Measurements from ENCODE around the gene GNG12.

GNG12 gene

DNA sequence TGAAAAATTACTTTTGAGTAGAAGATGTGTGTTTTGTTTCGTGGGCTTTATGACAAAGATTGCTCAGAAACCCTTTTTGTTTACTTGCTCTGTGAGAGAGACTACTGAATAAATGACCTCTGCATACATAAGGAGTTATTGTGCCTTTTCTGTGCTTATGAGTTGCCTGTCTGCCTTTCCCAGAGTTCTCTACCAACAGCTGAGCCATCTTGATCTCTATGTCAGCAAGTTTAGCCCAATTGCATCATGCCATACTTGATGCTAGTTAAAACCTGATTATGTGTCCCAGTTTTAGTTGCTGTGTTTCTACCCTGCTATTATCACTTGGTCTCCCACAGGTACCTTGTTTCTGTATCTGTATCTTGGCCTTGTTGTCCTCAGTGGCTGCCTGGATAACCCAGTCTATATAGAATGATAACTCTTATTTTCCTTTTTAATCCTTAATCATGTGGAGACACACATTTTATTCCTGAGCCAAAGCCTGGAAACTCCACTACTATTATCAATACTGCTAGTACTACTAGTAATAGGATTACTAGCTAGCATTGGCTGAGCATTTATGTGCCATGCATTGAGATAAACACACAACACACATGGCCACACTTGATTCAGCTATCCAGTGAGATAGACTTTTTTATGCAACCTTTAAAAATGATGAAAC lies 28.7 kb upstream of the GNG12 start:
- no peak for DNase-seq (ENCODE audit: insufficient read length, low spot score)
- TF ChIP-seq POLR2A (IDR thresholded peaks at IDR 0.05; ENCODE audit: low read depth, low read length) (no peak), POU2F2 (IDR thresholded peaks at IDR 0.05; ENCODE audit: low read depth, low read length) (no peak), SPI1 (IDR thresholded peaks at IDR 0.05; ENCODE audit: low read depth, low read length) (no peak), POLR2AphosphoS5 (IDR thresholded peaks at IDR 0.05; ENCODE audit: low read depth, low read length) (no peak), PAX5 (IDR thresholded peaks at IDR 0.05; ENCODE audit: insufficient read depth, low read length, severe bottlenecking) (no peak), TAF1 (IDR thresholded peaks at IDR 0.05; ENCODE audit: low read depth, low read length) (no peak)
- FAIRE-seq: no peak

DNA sequence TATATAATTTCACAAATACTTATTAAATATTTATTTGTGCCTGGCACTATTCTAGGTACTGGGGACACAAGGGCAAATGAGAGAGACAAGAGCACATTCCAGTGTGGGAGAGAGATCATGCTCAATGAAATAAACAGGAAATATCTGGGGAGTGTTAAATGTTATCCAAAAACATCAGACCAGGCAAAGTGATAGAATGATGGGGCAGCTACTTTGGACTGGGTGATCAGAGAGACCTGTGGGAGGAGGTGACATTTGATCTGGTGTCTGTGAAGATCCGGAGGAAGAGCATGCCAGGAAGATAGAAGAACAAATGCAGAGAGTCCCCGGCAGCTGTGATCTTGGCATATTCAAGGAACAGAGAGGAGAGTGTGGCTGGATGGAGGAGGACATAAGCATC lies 27.5 kb upstream of the GNG12 start:
- DNase-seq (ENCODE audit: insufficient read length, low spot score) (no peak), FAIRE-seq (no peak)
- TF ChIP-seq POU2F2 (IDR thresholded peaks at IDR 0.05; ENCODE audit: low read depth, low read length) (no peak), SPI1 (IDR thresholded peaks at IDR 0.05; ENCODE audit: low read depth, low read length) (no peak), POLR2A (IDR thresholded peaks at IDR 0.05; ENCODE audit: low read depth, low read length) (no peak)

DNA sequence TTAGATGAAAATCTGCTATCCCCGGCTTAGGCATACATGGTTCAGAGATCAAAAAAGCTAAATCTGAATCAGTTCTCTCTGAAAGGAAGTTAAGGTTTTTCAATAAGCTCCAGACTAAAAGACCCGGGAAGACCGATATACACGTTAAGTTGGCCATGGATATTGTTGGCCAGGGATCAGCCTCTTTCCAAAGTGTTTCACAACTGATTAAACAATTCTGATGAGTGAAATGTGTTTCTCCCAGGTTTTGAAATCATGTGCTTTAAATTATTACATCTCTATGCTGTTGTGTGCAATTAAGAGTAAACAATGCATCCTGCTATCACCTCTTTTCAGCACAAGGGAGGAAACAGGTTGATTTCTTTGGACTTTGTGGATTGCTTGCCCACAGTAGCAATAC lies 23.7 kb upstream of the GNG12 start:
- TF ChIP-seq PAX5 (IDR thresholded peaks at IDR 0.05; ENCODE audit: insufficient read depth, low read length, severe bottlenecking): no peak
- TF ChIP-seq POLR2A (IDR thresholded peaks at IDR 0.05; ENCODE audit: low read depth, low read length): no peak
- no peak for TF ChIP-seq TAF1 (IDR thresholded peaks at IDR 0.05; ENCODE audit: low read depth, low read length)
- TF ChIP-seq POU2F2 (IDR thresholded peaks at IDR 0.05; ENCODE audit: low read depth, low read length): no peak
- TF ChIP-seq SPI1 (IDR thresholded peaks at IDR 0.05; ENCODE audit: low read depth, low read length): no peak
- TF ChIP-seq POLR2AphosphoS5 (IDR thresholded peaks at IDR 0.05; ENCODE audit: low read depth, low read length): no peak
- DNase-seq (ENCODE audit: insufficient read length, low spot score): no peak
- FAIRE-seq: no peak

DNA sequence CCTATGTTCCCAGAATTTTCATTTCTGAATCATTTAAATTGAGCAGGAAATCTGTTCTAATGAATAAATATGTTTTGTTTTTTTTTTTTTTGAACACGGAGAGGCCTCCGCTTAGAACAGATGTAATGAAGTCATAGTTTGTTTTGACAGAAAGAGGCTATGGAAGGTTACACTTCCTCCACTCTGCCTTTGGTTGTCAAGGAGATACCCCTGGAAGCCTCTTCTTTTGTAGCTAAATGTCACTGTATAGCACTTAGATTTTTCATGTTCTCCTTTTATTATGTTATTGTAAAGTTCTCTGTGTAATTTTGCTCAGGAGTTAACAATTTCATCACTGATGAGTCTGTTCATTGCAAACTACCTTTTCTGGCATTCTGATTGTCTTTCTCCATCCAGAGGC lies 22.7 kb upstream of the GNG12 start:
- TF ChIP-seq SPI1 (IDR thresholded peaks at IDR 0.05; ENCODE audit: low read depth, low read length): no peak
- no peak for TF ChIP-seq POLR2A (IDR thresholded peaks at IDR 0.05; ENCODE audit: low read depth, low read length)
- no peak for TF ChIP-seq POU2F2 (IDR thresholded peaks at IDR 0.05; ENCODE audit: low read depth, low read length)
- no peak for TF ChIP-seq PAX5 (IDR thresholded peaks at IDR 0.05; ENCODE audit: insufficient read depth, low read length, severe bottlenecking)
- no peak for TF ChIP-seq TAF1 (IDR thresholded peaks at IDR 0.05; ENCODE audit: low read depth, low read length)
- no peak for TF ChIP-seq POLR2AphosphoS5 (IDR thresholded peaks at IDR 0.05; ENCODE audit: low read depth, low read length)
- FAIRE-seq: no peak
- DNase-seq (ENCODE audit: insufficient read length, low spot score): no peak

DNA sequence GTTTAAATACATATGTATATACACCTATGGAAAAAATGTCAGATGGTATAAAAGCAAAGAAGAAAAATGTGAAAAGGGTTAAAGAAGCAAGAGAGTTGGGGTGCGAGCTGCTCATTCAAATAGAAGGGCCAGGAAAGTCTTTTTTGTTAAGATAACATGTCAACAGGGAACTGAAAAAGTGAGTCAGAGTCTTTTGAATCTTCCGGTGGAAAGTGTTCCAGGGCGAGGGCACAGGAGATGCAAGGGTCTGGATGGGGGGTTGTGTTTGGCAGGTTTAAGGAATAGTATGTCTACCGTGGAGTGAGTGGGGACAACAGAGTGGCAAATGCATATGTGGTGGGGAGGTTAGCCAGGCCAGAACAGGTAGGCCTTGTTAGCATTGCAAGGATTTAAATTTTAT lies 22.2 kb upstream of the GNG12 start:
- TF ChIP-seq POU2F2 (IDR thresholded peaks at IDR 0.05; ENCODE audit: low read depth, low read length) (no peak), POLR2AphosphoS5 (IDR thresholded peaks at IDR 0.05; ENCODE audit: low read depth, low read length) (no peak), PAX5 (IDR thresholded peaks at IDR 0.05; ENCODE audit: insufficient read depth, low read length, severe bottlenecking) (no peak), SPI1 (IDR thresholded peaks at IDR 0.05; ENCODE audit: low read depth, low read length) (peak; percentile 40; the same call in 1 of the 2 replicates), TAF1 (IDR thresholded peaks at IDR 0.05; ENCODE audit: low read depth, low read length) (no peak), POLR2A (IDR thresholded peaks at IDR 0.05; ENCODE audit: low read depth, low read length) (no peak)
- FAIRE-seq (no peak), DNase-seq (ENCODE audit: insufficient read length, low spot score) (no peak)

DNA sequence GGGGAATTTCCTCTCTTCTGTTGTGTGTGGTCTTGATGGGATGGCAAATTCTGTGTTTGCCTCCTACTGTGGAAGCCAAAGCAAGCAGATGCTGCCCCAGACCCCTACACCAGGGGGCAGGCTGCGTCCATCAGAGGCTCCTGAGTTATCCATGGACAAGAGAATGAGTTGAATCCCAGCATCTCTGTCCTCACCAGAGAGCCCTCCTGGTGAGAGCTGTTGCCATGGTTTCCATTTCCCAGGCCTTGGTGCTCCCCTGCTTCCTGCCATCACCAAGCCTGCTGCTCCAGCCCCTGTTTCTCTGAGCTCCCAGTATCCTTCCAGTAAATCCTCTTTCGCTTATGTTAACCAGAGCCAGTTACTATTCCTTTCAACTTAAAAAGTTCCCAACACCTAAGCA lies 20.4 kb upstream of the GNG12 start:
- TF ChIP-seq PAX5 (IDR thresholded peaks at IDR 0.05; ENCODE audit: insufficient read depth, low read length, severe bottlenecking): no peak
- no peak for TF ChIP-seq POU2F2 (IDR thresholded peaks at IDR 0.05; ENCODE audit: low read depth, low read length)
- TF ChIP-seq TAF1 (IDR thresholded peaks at IDR 0.05; ENCODE audit: low read depth, low read length): no peak
- TF ChIP-seq SPI1 (IDR thresholded peaks at IDR 0.05; ENCODE audit: low read depth, low read length): no peak
- TF ChIP-seq POLR2AphosphoS5 (IDR thresholded peaks at IDR 0.05; ENCODE audit: low read depth, low read length): no peak
- no peak for FAIRE-seq
- DNase-seq (ENCODE audit: insufficient read length, low spot score): no peak

DNA sequence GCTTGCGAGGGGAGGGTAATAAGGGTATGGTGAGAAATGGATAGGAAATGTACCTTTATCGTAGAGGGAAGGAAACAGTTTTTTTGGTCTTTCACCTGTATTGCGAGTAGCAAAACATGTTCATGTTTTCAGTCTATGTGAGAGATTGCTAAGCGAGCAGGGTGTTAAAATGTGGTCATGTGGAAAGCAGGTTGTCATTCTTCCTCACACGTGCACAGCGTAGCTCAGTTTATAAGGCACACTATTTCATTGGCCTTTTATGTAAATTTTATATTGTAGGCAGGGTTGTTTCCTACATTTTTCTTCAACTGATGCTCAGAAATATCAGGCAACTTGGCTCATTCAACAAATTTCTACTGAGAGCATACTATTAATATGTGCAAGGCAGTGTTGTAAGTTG lies 18.5 kb upstream of the GNG12 start:
- no peak for FAIRE-seq
- TF ChIP-seq POLR2AphosphoS5 (IDR thresholded peaks at IDR 0.05; ENCODE audit: low read depth, low read length): no peak
- no peak for TF ChIP-seq PAX5 (IDR thresholded peaks at IDR 0.05; ENCODE audit: insufficient read depth, low read length, severe bottlenecking)
- TF ChIP-seq POU2F2 (IDR thresholded peaks at IDR 0.05; ENCODE audit: low read depth, low read length): no peak
- DNase-seq (ENCODE audit: insufficient read length, low spot score): no peak

DNA sequence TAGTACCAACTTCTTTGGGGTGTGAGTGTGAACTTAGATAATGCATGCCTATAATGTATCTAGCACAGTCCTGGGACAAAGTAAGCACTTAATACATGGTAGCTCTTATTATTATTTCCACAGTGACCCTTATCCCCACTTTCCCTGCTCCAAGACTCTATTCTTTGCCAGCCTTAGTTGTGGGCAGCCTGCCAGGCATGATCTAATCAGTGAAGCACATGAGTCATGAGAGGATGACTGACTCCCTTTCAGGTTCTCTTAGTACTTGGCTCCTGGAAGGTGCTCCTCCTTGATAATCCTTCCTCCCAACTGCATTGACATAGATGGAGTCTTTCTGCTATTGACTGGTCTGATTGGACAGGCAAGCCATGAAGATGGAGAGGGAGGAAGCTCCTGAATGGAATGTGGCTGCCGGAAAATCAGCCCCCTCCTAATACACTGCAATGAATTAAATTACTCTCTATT lies 17.4 kb upstream of the GNG12 start:
- FAIRE-seq (no peak), DNase-seq (ENCODE audit: insufficient read length, low spot score) (no peak)
- TF ChIP-seq POLR2AphosphoS5 (IDR thresholded peaks at IDR 0.05; ENCODE audit: low read depth, low read length) (no peak), POU2F2 (IDR thresholded peaks at IDR 0.05; ENCODE audit: low read depth, low read length) (no peak), POLR2A (IDR thresholded peaks at IDR 0.05; ENCODE audit: low read depth, low read length) (no peak), TAF1 (IDR thresholded peaks at IDR 0.05; ENCODE audit: low read depth, low read length) (no peak), PAX5 (IDR thresholded peaks at IDR 0.05; ENCODE audit: insufficient read depth, low read length, severe bottlenecking) (no peak), SPI1 (IDR thresholded peaks at IDR 0.05; ENCODE audit: low read depth, low read length) (no peak)

DNA sequence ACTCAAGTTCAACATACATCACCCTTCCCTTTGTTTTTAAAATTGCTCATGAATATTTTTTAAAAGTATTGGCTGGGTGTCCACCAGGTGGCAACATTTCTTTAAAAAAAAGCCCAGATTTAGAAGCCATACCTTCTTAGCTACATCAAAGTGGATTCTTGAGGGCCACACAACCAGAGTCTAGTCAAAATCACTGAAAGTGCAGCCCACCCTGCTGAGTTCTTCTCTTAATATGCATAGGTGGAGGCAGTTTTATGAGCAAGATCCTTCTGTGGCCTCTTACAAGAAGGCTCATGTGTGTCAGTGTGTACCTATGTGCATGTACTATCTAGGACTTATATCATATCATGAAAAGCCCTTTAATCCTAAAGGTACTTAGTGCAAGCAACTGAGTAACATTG lies 16.9 kb upstream of the GNG12 start:
- FAIRE-seq: no peak

DNA sequence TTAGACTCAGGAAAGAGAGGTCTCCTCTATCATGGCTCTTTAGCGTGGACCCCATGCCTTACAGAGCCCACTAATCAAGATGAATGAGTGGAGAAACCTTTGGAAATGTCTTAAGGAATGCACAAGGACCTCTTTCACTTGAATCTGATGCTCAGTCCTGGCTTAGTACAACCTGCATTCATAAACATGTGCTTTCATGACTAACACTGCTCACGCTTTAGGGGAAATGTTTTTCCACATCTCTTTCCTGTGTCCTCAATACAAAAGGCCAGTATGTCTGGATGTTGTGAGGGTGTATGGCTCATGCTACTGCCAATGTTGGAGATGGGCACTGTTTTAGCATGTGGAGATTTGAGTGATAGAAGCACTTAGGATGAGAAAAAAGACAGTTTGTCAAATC lies 14.2 kb upstream of the GNG12 start:
- TF ChIP-seq PAX5 (IDR thresholded peaks at IDR 0.05; ENCODE audit: insufficient read depth, low read length, severe bottlenecking): no peak
- TF ChIP-seq POLR2A (IDR thresholded peaks at IDR 0.05; ENCODE audit: low read depth, low read length): no peak
- no peak for TF ChIP-seq POU2F2 (IDR thresholded peaks at IDR 0.05; ENCODE audit: low read depth, low read length)
- TF ChIP-seq POLR2AphosphoS5 (IDR thresholded peaks at IDR 0.05; ENCODE audit: low read depth, low read length): no peak
- TF ChIP-seq SPI1 (IDR thresholded peaks at IDR 0.05; ENCODE audit: low read depth, low read length): no peak
- no peak for TF ChIP-seq TAF1 (IDR thresholded peaks at IDR 0.05; ENCODE audit: low read depth, low read length)
- FAIRE-seq (no peak), DNase-seq (ENCODE audit: insufficient read length, low spot score) (no peak)

More for the DNA sequence above, 16.9 kb upstream of the GNG12 start:
- TF ChIP-seq PAX5 (IDR thresholded peaks at IDR 0.05; ENCODE audit: insufficient read depth, low read length, severe bottlenecking): no peak
- no peak for TF ChIP-seq SPI1 (IDR thresholded peaks at IDR 0.05; ENCODE audit: low read depth, low read length)
- TF ChIP-seq POLR2AphosphoS5 (IDR thresholded peaks at IDR 0.05; ENCODE audit: low read depth, low read length): no peak
- TF ChIP-seq POLR2A (IDR thresholded peaks at IDR 0.05; ENCODE audit: low read depth, low read length): no peak
- TF ChIP-seq POU2F2 (IDR thresholded peaks at IDR 0.05; ENCODE audit: low read depth, low read length): no peak
- TF ChIP-seq TAF1 (IDR thresholded peaks at IDR 0.05; ENCODE audit: low read depth, low read length): no peak
- no peak for DNase-seq (ENCODE audit: insufficient read length, low spot score)

Measured in GM12891 (cell line).